Amygdala (tissue), 56 donors: Measurements from ENCODE around the gene KDM6A.

Experiments used
- DNase-seq, 56 donors: peaks; one replicate each; lab custom pipeline; 2025; lab: John Stamatoyannopoulos, UW

KDM6A gene

GRCh38 chrX:45150821-45151220 lies 277.8 kb downstream of the KDM6A start:
- DNase-seq, result no peak

- no peak for DNase-seq
Observed at GRCh38 chrX:45154033-45154360, 281.0 kb downstream of the KDM6A start.

- DNase-seq, result no peak
Observed at GRCh38 chrX:45154462-45154861, 281.5 kb downstream of the KDM6A start.

- no peak for DNase-seq
Observed at GRCh38 chrX:45157647-45158046, 284.7 kb downstream of the KDM6A start.
